ENCODE measurements around the gene C1RL. TPM values are rescaled to one million over a fixed set of nuclear protein-coding genes. Genes with fewer than 3 reads are reported as not detected.
A peak's percentile ranks its signal among the peaks of the same experiment; 100 is the strongest.

The C1RL gene
- polyA plus RNA-seq, 2 of the 4 experiments (the other 2 are of a cell fraction) = 25.2 to 30.4 TPM

GRCh38 chr12:7078163-7078562 lies 30.9 kb downstream of the C1RL start (continued):
- no peak for TF ChIP-seq FOSL2 (IDR thresholded peaks at IDR 0.05)
- TF ChIP-seq FOSL2 (CRISPR knock-in tag; IDR thresholded peaks at IDR 0.05) = no peak
- TF ChIP-seq GATA3 (IDR thresholded peaks at IDR 0.05; ENCODE audit: borderline replicate concordance) = no peak
- no peak for TF ChIP-seq RFX5 (IDR thresholded peaks at IDR 0.05)
- TF ChIP-seq PHF8 (IDR thresholded peaks at IDR 0.05; ENCODE audit: borderline replicate concordance, low read depth) = no peak
- TF ChIP-seq ESRRA (IDR thresholded peaks at IDR 0.05; ENCODE audit: borderline replicate concordance, low read length) = no peak
- TF ChIP-seq EP300 (IDR thresholded peaks at IDR 0.05) = no peak
- peak in 1 of 2 experiments; percentile 15; a peak in 1 of 5 replicates for TF ChIP-seq RAD21 (conservative IDR thresholded peaks at IDR 0.05 in 1 of 2, IDR thresholded peaks at IDR 0.05 in 1 of 2)

GRCh38 chr12:7076493-7076892 lies 32.5 kb downstream of the C1RL start:
- ChIA-PET POLR2A (interaction anchor here (1.3 kb wide), 1 partner anchor 99 kb away, joined by 3 read pairs; no protein-coding TSS in a partner anchor), CTCF (interaction anchor here (0.6 to 13.8 kb wide), 6 partner anchors 11 to 553 kb away, joined by 3 to 150 read pairs (median 38); partner anchors contain the start of genes C1R, C1RL and C1S)
- FAIRE-seq (no peak), ATAC-seq (no peak), DNase-seq (ENCODE audit: low read depth in 1 of 2, low spot score in 1 of 2) (no peak)
- TF ChIP-seq RNF2 (IDR thresholded peaks at IDR 0.05; ENCODE audit: borderline replicate concordance, low read depth) = no peak
- TF ChIP-seq KDM1A (IDR thresholded peaks at IDR 0.05; ENCODE audit: low read depth) = no peak
- no peak for TF ChIP-seq RFX5 (IDR thresholded peaks at IDR 0.05)
- no peak for TF ChIP-seq MYC (IDR thresholded peaks at IDR 0.05; ENCODE audit: borderline replicate concordance, low read length)
- TF ChIP-seq, protein P1, sequence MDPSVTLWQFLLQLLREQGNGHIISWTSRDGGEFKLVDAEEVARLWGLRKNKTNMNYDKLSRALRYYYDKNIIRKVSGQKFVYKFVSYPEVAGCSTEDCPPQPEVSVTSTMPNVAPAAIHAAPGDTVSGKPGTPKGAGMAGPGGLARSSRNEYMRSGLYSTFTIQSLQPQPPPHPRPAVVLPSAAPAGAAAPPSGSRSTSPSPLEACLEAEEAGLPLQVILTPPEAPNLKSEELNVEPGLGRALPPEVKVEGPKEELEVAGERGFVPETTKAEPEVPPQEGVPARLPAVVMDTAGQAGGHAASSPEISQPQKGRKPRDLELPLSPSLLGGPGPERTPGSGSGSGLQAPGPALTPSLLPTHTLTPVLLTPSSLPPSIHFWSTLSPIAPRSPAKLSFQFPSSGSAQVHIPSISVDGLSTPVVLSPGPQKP (IDR thresholded peaks at IDR 0.05; ENCODE audit: low read depth, low read length) = no peak
- TF ChIP-seq MAFK (IDR thresholded peaks at IDR 0.05; ENCODE audit: partially characterized antibody) = no peak
- H3K9me3 ChIP-seq = no peaks in the 10 kb centered on the region
- no peak overlapping the region for H3K4me3 ChIP-seq
- no peak overlapping the region for H3K4me2 ChIP-seq
- H3K4me1 ChIP-seq = peaks cover 26% of the 10 kb centered on the region
- WGBS (ENCODE audit: missing lambda C conversion rate) = 96% methylated on average over 4 of the region's 4 CpGs
- H3K27ac ChIP-seq = peak overlapping the region; percentile 91; a peak in 5 of 6 replicates

DNA sequence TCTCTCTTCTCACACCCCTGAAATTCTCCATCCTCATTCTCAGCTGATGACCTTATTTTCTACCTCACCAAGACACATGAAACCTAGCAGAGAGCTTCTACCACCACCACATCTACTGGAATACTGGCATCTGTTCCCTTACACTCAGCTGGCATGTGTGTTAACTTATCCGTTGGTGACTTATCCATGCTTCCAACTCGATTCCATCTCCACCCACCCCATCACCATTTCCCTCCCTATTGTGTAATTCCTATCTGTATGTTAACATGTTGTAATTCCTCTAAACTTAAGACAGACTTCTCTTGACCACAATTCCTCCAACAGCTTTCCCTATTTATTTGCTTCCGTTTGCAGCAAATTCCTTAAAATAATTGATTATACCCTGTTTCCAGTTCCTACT lies 33.1 kb downstream of the C1RL start:
- Histone ChIP-seq H3K27ac (peak overlapping the region; percentile 91; a peak in 3 of 6 replicates), H3K9me3 (no peaks in the 10 kb centered on the region), H3K4me3 (no peak overlapping the region), H3K4me1 (peaks cover 26% of the 10 kb centered on the region), H3K4me2 (no peak overlapping the region)
- ChIA-PET CTCF (interaction anchor here (1.5 to 13.8 kb wide), 4 partner anchors 11 to 34 kb away, joined by 3 to 150 read pairs (median 79); partner anchors contain the start of genes C1R, C1RL and C1S), POLR2A (interaction anchor here (1.3 kb wide), 1 partner anchor 98 kb away, joined by 3 read pairs; no protein-coding TSS in a partner anchor)
- 68% methylated on average over 3 of the region's 3 CpGs for WGBS (ENCODE audit: missing lambda C conversion rate)
- no peak for TF ChIP-seq SMC3 (IDR thresholded peaks at IDR 0.05)
- no peak for TF ChIP-seq CHD2 (IDR thresholded peaks at IDR 0.05; ENCODE audit: low read length, partially characterized antibody)
- no peak for TF ChIP-seq FOXS1 (CRISPR knock-in tag; IDR thresholded peaks at IDR 0.05)
- TF ChIP-seq TFCP2L1 (CRISPR knock-in tag; IDR thresholded peaks at IDR 0.05) = no peak
- TF ChIP-seq HOXB5 (CRISPR knock-in tag; IDR thresholded peaks at IDR 0.05) = no peak
- no peak for TF ChIP-seq MYC (IDR thresholded peaks at IDR 0.05; ENCODE audit: borderline replicate concordance, low read length)
- no peak for TF ChIP-seq ATOH8 (CRISPR knock-in tag; IDR thresholded peaks at IDR 0.05; ENCODE audit: low read depth)
- TF ChIP-seq NPAS2 (CRISPR knock-in tag; IDR thresholded peaks at IDR 0.05; ENCODE audit: borderline replicate concordance) = no peak
- no peak for TF ChIP-seq E2F6 (IDR thresholded peaks at IDR 0.05; ENCODE audit: borderline replicate concordance, low read depth)
- no peak for TF ChIP-seq POLR2A (IDR thresholded peaks at IDR 0.05; ENCODE audit: low read length)
- TF ChIP-seq NR3C1 (IDR thresholded peaks at IDR 0.05) = no peak
- no peak for TF ChIP-seq KDM5A (IDR thresholded peaks at IDR 0.05)
- TF ChIP-seq TP53 (CRISPR knock-in tag; IDR thresholded peaks at IDR 0.05) = no peak
- TF ChIP-seq RCOR1 (IDR thresholded peaks at IDR 0.05; ENCODE audit: low read depth, low read length) = no peak
- no peak for TF ChIP-seq PHF8 (IDR thresholded peaks at IDR 0.05; ENCODE audit: borderline replicate concordance, low read depth)
- TF ChIP-seq CHD4 (IDR thresholded peaks at IDR 0.05; ENCODE audit: borderline replicate concordance) = no peak
- no peak for TF ChIP-seq EHF (CRISPR knock-in tag; IDR thresholded peaks at IDR 0.05)
- TF ChIP-seq EHMT2 (IDR thresholded peaks at IDR 0.05; ENCODE audit: low read depth) = no peak
- no peak for TF ChIP-seq HMGXB4 (CRISPR knock-in tag; IDR thresholded peaks at IDR 0.05; ENCODE audit: borderline replicate concordance)
- TF ChIP-seq ZNF302 (CRISPR knock-in tag; IDR thresholded peaks at IDR 0.05) = no peak
- DNase-seq (ENCODE audit: low read depth in 1 of 2, low spot score in 1 of 2) = no peak
- FAIRE-seq = no peak
- no peak for ATAC-seq
